ENCODE measurements around the gene CFAP74.
"Not testable (repeated sequence)": the region's sequence is repeated elsewhere in the genome, so short reads cannot be mapped to it uniquely, and the experiment has no call there.

CFAP74 gene

DNA sequence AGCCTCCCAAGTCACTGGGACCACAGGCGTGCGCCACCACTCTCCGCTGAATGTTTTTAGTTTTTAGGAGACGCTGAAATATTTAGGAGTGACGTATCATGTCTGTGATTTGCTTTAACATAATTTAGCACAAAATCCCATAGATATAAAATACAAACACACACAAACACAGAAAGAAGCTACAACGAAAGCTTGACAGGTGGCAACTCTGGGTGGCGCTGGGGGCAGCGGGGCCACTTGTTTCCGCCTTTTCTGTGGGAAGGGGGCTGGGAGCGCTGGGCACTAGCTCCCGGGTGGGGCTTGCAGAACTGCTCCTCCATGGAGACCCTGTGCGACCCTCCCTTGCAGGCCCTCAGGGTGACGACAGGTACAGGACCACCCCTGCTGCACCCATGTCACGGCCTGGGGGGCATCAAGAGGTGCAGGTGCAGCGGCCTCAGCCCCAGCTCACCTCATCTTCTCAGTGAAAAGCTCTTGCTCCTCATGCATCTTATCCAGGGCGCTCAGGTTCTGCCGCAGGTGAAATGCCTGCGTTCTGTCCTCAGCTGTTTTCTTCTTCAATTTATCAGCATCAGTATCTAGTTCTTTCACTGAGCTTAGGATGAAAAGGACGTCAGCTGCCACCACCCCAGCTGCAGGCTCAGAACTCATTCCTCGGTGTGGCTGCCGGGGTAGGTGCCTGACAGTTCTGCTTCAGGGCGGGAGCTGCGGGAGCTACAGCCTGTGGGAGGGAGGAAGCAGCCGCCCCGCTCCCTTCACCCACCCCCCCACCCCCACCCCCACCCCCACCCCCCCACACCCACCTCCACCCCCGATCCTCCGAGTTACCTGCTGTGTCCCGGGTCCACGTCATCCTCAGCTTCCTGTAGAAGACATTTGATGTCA lies 15.3 kb downstream of the CFAP74 start:
- DNase-seq (ENCODE audit: low read depth in 2 of 2), result no peak

DNA sequence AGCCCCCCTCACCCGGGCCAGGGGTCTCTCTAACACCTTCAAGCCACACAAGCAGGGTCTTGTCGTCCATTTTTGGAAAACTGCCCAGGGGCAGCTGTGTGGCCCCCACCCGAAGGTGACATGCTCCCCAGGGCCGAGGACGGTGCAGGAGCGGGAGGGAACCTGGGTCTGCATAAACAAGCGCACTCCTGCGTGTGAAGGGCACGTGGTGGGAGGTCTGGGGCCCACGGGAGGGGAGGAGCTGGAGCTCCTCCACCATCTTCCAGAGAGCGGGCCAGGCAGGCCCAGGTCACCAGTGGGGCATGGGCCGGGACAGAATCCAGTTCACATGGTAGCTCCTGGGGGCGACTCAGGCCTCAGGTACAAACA lies 16.5 kb downstream of the CFAP74 start:
- DNase-seq (ENCODE audit: low read depth in 2 of 2), result no peak

DNA sequence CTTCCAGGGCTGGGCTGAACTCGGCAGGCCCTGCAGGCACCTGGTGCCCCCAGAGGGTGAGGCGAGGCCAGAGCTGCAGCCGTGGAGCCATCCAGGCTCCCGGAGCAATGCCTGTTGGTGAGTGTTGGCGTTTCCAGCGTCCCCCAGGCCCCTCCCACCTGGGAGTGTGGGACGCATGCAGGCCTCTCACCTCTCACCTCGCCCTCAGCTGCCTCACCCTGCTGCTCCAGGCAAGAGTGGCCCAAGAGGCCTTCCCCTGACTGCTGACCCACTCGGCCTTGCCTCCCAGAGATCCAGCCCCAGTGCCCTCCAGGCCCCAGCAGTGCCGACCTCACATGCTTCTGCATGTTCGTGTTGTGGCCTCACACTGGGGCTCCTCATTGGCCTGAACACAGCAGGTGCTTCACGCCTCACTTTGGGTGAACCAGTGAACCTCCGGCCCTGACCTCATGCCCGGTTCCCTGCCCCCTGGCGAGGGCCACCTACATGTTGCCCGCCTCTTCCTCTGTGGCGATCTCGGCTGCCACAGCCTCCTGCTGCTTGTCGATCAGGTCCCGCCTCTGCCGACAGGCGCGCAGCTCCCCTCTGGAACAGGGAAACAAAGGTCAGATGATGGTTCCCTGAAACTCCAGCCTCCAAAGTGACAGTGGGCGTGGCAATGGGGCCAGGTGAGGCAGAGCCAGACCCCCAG lies 17.0 kb downstream of the CFAP74 start:
- DNase-seq (ENCODE audit: low read depth in 2 of 2), result no peak

DNA sequence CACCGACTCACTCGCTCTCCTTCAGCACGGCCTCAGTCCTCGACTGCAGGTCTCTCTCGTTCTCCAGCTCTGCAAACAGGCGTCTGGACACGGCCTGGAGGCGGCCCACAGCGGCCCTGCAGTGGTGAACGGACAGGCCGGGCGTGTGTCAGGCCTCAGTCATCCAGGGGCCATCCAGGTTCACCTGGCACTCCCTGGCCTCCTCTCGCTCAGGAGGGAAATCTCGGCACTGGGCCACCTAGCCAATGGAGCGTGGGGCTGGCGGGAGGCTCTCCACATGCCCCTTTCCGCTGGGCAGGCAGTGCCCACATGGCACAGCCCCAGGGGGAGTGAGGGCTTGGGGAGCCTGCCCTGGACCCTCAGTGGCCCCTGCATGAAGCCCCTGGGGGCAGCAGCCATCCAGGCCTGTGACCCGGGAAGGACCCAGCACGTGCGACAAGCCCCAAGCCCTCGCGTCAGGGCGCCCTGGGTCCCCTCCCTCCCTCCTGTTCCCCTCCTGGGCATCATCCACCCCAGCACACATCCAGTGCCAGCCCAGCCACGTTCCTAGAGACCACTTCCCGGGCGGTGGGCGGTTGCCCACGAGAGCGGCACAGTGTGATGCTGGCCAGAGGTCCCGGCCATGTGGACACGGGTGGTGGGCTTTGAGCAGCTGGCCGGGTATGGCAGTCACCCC lies 18.1 kb downstream of the CFAP74 start:
- no peak for DNase-seq (ENCODE audit: low read depth in 2 of 2)

GRCh38 chr1:1984560-1985070 lies 19.0 kb downstream of the CFAP74 start:
- no peak for DNase-seq (ENCODE audit: low read depth in 2 of 2)

DNA sequence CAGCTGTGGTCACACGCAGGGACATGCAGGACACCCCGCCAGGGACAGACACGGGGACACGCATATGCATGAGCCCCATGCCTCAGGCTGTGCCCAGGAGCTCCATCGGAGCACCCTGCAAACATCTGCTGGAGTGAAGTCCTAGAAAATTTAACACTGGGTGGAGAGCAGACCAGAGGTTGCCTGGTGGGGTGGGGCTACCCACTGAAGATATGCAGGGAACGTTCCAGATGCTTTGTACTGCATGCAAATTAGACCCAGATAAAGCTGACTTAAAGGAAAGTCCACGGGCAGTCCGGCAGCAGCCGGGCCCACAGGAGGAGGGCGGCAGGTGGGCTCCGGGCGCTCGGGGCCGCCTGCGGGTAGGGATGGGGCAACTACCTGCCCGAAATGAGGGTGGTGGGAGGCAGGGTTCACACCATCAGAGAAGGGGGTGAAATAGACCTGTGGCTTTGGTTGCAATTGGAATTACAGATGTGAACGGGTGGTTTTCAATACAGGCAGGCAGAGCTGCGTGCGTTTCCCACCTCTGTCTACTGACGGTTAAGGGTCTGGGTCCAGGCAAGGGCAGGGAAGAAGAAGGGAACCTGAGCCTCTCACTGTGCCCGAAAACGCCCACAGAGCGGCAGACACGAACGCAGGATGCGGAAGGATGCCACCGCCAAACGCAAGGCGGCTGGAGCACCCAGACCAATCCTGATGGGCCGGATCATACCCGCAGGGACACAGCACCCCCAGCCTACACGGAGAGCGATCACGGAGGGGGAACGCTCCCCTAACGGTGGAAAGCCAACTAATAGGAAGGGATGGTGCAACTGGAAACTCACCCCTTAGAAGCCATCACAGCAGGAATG lies 21.0 kb downstream of the CFAP74 start:
- no peak for DNase-seq (ENCODE audit: low read depth in 2 of 2)

- DNase-seq (ENCODE audit: low read depth in 2 of 2), result not testable (repeated sequence)
These were observed 21.8 kb downstream of the CFAP74 start for GRCh38 chr1:1981631-1982327.

DNA sequence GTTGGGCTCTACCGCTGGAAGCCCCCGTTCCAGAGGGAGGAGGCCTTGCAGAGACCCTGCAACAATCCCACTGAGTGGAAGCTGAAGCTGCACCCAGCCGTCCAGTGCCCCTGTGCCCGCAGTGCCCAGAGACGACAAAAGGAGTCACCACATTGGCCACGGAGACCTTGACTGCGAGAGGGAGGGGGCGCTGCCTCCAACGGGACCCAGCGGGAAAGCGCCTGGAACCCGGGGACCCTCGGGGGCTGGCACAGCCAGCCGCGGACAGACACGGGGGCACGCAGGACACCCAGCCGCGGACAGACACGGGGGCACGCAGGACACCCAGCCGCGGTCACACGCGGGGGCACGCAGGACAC lies 22.5 kb downstream of the CFAP74 start:
- no peak for DNase-seq (ENCODE audit: low read depth in 2 of 2)

GRCh38 chr1:1980467-1981141 lies 23.0 kb downstream of the CFAP74 start:
- DNase-seq (ENCODE audit: low read depth in 2 of 2), result no peak

DNA sequence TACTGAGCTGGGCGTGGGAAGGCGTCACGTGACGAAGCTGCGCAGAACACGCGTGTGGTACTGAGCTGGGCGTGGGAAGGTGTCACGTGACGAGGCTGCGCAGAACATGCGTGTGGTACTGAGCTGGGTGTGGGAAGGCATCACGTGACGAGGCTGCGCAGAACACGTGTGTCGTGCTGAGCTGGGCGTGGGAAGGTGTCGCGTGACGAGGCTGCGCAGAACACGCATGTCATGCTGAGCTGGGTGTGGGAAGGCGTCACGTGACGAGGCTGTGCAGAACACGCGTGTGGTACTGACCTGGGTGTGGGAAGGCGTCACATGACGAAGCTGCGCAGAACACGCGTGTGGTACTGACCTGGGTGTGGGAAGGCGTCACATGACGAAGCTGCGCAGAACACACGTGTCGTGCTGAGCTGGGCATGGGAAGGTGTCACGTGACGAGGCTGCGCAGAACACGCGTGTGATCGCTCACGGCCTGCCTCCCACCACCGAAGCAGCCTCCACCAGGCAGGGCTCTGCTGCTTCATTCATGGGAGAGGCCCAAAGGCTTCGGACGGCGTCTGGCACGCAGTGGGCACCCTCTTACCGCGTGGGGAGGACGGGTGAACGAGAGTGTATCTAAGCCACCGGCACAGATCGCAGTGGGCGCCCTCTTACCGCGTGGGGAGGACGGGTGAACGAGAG lies 24.0 kb downstream of the CFAP74 start:
- DNase-seq (ENCODE audit: low read depth in 2 of 2), result no peak

GRCh38 chr1:1978690-1979481 lies 24.7 kb downstream of the CFAP74 start:
- DNase-seq (ENCODE audit: low read depth in 2 of 2), result not testable (repeated sequence)

- DNase-seq (ENCODE audit: low read depth in 2 of 2), result no peak
These were observed 25.5 kb downstream of the CFAP74 start for GRCh38 chr1:1978108-1978507.

DNA sequence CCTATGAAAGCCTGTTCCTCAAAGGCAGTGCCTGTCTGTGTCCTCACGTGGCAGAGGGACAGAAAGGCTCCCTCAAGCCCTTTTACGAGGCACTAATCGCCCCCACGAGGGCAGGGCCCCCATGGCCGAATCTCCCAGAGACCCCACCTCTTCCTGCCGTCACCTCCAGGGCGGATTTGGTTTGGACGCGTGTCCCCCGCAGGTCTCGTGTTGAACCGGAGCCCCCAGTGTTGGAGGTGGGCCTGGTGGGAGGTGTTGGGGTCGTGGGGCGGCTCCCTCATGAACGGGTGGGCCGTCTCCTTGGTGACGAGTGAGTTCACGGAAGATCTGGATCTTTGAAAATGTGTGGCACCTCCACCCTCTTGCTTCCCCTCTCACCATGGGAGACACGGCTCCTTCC lies 27.6 kb downstream of the CFAP74 start:
- DNase-seq (ENCODE audit: low read depth in 2 of 2), result no peak

DNA sequence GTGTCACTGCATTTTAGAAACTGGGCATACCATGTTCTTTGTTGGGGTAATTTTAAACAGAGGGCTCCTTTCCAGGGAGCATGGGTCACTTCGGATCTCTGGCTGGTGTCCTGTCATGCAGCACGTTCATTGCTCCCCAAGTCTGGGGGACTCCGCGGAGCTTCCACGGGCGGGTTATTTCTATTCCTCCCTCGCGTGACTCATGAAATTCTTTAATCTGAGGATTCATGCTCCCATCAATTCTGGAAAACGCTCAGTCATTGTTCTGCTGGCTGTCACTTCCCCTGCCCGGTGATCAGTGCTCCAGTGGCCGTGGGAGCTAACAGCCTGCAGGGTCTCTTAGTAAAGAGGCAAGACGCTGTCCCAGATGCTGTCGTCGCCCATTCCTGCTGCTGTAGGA lies 28.1 kb downstream of the CFAP74 start:
- DNase-seq (ENCODE audit: low read depth in 2 of 2), result no peak

DNA sequence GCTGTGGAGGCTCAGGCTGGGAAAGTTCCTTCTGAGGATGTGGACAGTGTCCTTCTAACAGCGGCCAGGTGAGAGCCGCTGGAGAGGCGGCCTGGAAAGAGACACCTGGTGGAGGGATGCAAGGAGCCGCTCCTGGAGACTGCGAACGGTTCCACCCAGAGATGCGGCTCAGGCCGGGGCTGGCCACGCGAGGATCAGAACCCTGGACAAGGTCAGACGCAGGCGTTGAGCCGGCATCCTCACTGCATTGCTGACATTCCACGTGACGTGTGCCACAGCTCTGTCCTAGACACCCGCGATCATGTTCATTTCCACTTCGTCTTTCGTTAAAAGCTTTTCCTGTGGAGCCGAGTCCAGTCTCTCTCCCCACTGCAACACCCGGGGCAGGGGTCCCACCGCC lies 28.8 kb downstream of the CFAP74 start:
- no peak for DNase-seq (ENCODE audit: low read depth in 2 of 2)

DNA sequence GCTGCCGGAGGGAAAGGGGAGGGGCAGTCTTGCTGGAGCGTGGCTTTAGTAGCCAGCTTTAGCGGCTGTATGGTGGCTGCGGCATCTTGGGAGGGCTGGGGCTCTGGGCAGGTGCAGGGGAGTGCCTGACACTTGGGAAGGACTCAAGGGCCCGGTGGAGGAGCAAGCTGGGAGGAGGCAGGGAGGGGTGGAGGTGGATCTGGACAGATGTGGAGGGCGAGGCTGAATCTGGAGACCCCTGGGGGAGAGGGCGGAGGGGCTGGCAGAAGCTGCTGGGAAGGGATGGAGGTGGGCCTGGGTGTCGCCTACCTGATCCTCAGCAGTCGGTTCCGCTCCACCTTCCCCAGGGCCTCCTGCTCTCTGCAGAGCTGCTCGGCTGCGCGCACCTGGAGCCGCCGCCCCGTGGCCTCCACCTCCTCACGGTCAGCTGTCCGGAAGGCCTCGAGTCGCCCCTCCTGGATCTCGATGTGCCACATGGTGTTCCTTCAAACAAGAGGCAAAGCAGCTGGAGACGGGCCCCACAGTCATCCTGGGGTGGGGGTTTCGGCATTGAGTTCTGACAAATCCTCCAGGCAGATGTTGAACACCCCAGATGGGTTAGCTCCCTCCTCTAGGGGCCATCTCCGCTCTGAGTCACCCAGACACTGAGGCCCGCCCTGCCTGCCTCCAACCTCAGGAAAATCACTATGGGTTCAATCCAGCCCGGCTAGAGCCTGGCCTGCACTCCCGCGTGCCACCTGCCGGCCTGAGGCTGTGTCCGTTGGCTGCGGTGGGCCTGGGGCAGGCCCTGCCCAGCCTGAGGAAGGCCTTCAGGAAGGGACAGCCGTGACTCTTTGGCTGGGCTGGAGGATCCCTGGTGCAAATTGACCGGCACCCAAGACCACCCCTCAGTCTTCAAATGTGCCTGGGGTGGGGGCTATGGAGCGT lies 29.6 kb downstream of the CFAP74 start:
- DNase-seq (ENCODE audit: low read depth in 2 of 2), result no peak

GRCh38 chr1:1972976-1973715 lies 30.4 kb downstream of the CFAP74 start:
- DNase-seq (ENCODE audit: low read depth in 2 of 2), result no peak
